Caco-2 (cell line): ENCODE results near the gene ECHS1. TPM values are rescaled to one million over a fixed set of nuclear protein-coding genes. Genes with fewer than 3 reads are reported as not detected.

Experiments
- BruUV-seq: library from RNA; stranded (reverse); fragments of 400-500 nt; replicated peaks from 2 replicates; lab custom pipeline; 2021; lab: Mats Ljungman, UMichigan
- CTCF ChIA-PET: fragments of 300-600 bp; sonication (Branson Sonifier 250); formaldehyde crosslinking; loops from one replicate; lab custom pipeline; 2022; ENCODE audit warnings: antibody characterized with exemption; lab: Charles Lee
- POLR2A ChIA-PET: fragments of 300-600 bp; sonication (Branson Sonifier 250); formaldehyde crosslinking; loops from one replicate; lab custom pipeline; 2022; ENCODE audit warnings: antibody characterized with exemption; lab: Charles Lee
- DNase-seq, 2 experiments: peaks; one replicate each; pipeline versions ENCODE4 v3.0.0 to v3.0.0-alpha.2; 2020 to 2022
- H3K27me3 ChIP-seq: replicated peaks from 2 replicates; pipeline ENCODE4 v1.6.0; 2011; ENCODE audit warnings: low read length; ENCODE audit not compliant: control insufficient read depth, insufficient read depth
- H3K36me3 ChIP-seq: 2 replicates; pipeline ENCODE4 v1.5.1; 2011; ENCODE audit warnings: low read length; ENCODE audit not compliant: control insufficient read depth, insufficient read depth
- H3K4me1 ChIP-seq: fragments of 250-450 bp; sonication (Bioruptor Pico); 2 replicates; pipeline ENCODE4 v1.5.1; 2020; ENCODE audit warnings: mild to moderate bottlenecking
- H3K4me3 ChIP-seq: 2 replicates; pipeline ENCODE4 v1.5.1; 2011; ENCODE audit warnings: low read depth, mild to moderate bottlenecking, control low read depth, low read length
- H3K9me3 ChIP-seq: fragments of 250-450 bp; sonication (Bioruptor Pico); 2 replicates; pipeline ENCODE4 v1.5.1; 2020; ENCODE audit warnings: mild to moderate bottlenecking, moderate library complexity
- H3K27ac Mint-ChIP-seq: one replicate; pipeline ENCODE4 v1.8.0; 2022; ENCODE audit warnings: mixed read lengths; ENCODE audit not compliant: unreplicated experiment
- H3K27me3 Mint-ChIP-seq: one replicate; pipeline ENCODE4 v1.8.0; 2022; ENCODE audit warnings: mixed read lengths; ENCODE audit not compliant: insufficient read depth, unreplicated experiment
- H3K36me3 Mint-ChIP-seq: one replicate; pipeline ENCODE4 v1.8.0; 2022; ENCODE audit warnings: mild to moderate bottlenecking, mixed read lengths; ENCODE audit not compliant: insufficient read depth, unreplicated experiment
- H3K4me1 Mint-ChIP-seq: one replicate; pipeline ENCODE4 v1.8.0; 2022; ENCODE audit warnings: low read depth, mixed read lengths; ENCODE audit not compliant: unreplicated experiment
- H3K4me3 Mint-ChIP-seq: one replicate; pipeline ENCODE4 v1.8.0; 2022; ENCODE audit warnings: mild to moderate bottlenecking, moderate library complexity, mixed read lengths; ENCODE audit not compliant: unreplicated experiment
- H3K9me3 Mint-ChIP-seq: one replicate; pipeline ENCODE4 v1.8.0; 2022; ENCODE audit warnings: mixed read lengths; ENCODE audit not compliant: unreplicated experiment
- CTCF ChIP-seq, 2 experiments: fragments of 200-600 bp in 1 of 2; IDR thresholded peaks; 1 replicate in 1 of 2; 2 replicates in 1 of 2; pipeline versions ENCODE4 v1.5.1 to v1.8.0; 2011 to 2022; ENCODE audit warnings: antibody characterized with exemption in 1 of 2, control low read depth in 1 of 2, inconsistent platforms in 1 of 2, low read depth in 1 of 2, low read length in 1 of 2, mild to moderate bottlenecking in 1 of 2, moderate library complexity in 1 of 2; ENCODE audit not compliant: insufficient read depth in 1 of 2, severe bottlenecking in 1 of 2, unreplicated experiment in 1 of 2
- intact Hi-C: fragments of 100-400 bp; cut with micrococcal nuclease; formaldehyde crosslinking; loops from one replicate; pipeline ENCODE4 v1.10.0; 2022; ENCODE audit not compliant: unreplicated experiment
- total RNA-seq: library from RNA; stranded (reverse); gene quantifications from 2 replicates; pipeline ENCODE4 v1.2.3, GENCODE V29; 2022

ECHS1 gene
- total RNA-seq, 1 experiment from 2014 or later: 247 TPM

GRCh38 chr10:133349577-133350011 is 23.6 kb downstream of the ECHS1 start:
- Mint-ChIP-seq H3K36me3 (peaks cover 60% of the 10 kb centered on the region), H3K4me3 (peak overlapping the region; percentile 38), H3K4me1 (peaks cover 16% of the 10 kb centered on the region), H3K27ac (peak overlapping the region; percentile 48), H3K9me3 (peaks cover 9% of the 10 kb centered on the region), H3K27me3 (no peaks in the 10 kb centered on the region)
- H3K27me3 ChIP-seq: no peaks in the 10 kb centered on the region
- intact Hi-C loops: loop anchor here (2.0 kb wide), 1 partner anchor 21 kb away; no protein-coding TSS in a partner anchor
- TF ChIP-seq CTCF (IDR thresholded peaks at IDR 0.05; ENCODE audit: insufficient read depth in 1 of 2, low read depth in 1 of 2, low read length in 1 of 2, severe bottlenecking in 1 of 2, unreplicated experiment in 1 of 2): no peak
- no peaks in the 10 kb centered on the region for H3K36me3 ChIP-seq
- DNase-seq: no peak
- ChIA-PET CTCF (no interaction called here), POLR2A (no interaction called here)
- H3K4me1 ChIP-seq: peaks cover 47% of the 10 kb centered on the region
- no TSS peak for BruUV-seq
- 0 out of 2 replicates have a peak, but pooled peaks cover 3% of the 10 kb centered on the region for H3K9me3 ChIP-seq
- no peak overlapping the region for H3K4me3 ChIP-seq

- no peak for DNase-seq
- peaks cover 47% of the 10 kb centered on the region for H3K4me1 ChIP-seq
- ChIA-PET POLR2A (no interaction called here), CTCF (no interaction called here)
- intact Hi-C loops: no loop called here
- Mint-ChIP-seq H3K4me3 (peak overlapping the region; percentile 38), H3K27ac (peak overlapping the region; percentile 48), H3K4me1 (peaks cover 16% of the 10 kb centered on the region), H3K9me3 (peaks cover 9% of the 10 kb centered on the region), H3K36me3 (peaks cover 60% of the 10 kb centered on the region), H3K27me3 (no peaks in the 10 kb centered on the region)
- H3K36me3 ChIP-seq: no peaks in the 10 kb centered on the region
- no peak for TF ChIP-seq CTCF (IDR thresholded peaks at IDR 0.05; ENCODE audit: insufficient read depth in 1 of 2, low read depth in 1 of 2, low read length in 1 of 2, severe bottlenecking in 1 of 2, unreplicated experiment in 1 of 2)
- no peak overlapping the region for H3K4me3 ChIP-seq
- H3K9me3 ChIP-seq: 0 out of 2 replicates have a peak, but pooled peaks cover 3% of the 10 kb centered on the region
- H3K27me3 ChIP-seq: no peaks in the 10 kb centered on the region
- BruUV-seq: no TSS peak
These were observed 24.0 kb downstream of the ECHS1 start for GRCh38 chr10:133349160-133349568.

- Mint-ChIP-seq H3K36me3 (peaks cover 60% of the 10 kb centered on the region), H3K4me1 (peaks cover 21% of the 10 kb centered on the region), H3K9me3 (peaks cover 9% of the 10 kb centered on the region), H3K27ac (peak overlapping the region; percentile 36), H3K4me3 (no peak overlapping the region), H3K27me3 (no peaks in the 10 kb centered on the region)
- BruUV-seq: no TSS peak
- Histone ChIP-seq H3K4me1 (peaks cover 54% of the 10 kb centered on the region), H3K36me3 (no peaks in the 10 kb centered on the region), H3K27me3 (no peaks in the 10 kb centered on the region), H3K4me3 (no peak overlapping the region), H3K9me3 (0 out of 2 replicates have a peak, but pooled peaks cover 3% of the 10 kb centered on the region)
- peak; percentile 86 to 91 for DNase-seq
- TF ChIP-seq CTCF (IDR thresholded peaks at IDR 0.05; ENCODE audit: insufficient read depth in 1 of 2, low read depth in 1 of 2, low read length in 1 of 2, severe bottlenecking in 1 of 2, unreplicated experiment in 1 of 2): peak in 1 of 2 experiments; percentile 17
- ChIA-PET CTCF (interaction anchor here (0.6 to 1.4 kb wide), 4 partner anchors 10 to 63 kb away, joined by 4 to 10 read pairs (median 6); partner anchors contain the start of gene FUOM), POLR2A (interaction anchor here (0.6 to 1.2 kb wide), 5 partner anchors 9 to 331 kb away, joined by 3 to 14 read pairs (median 3); partner anchors contain the start of gene FUOM)
- intact Hi-C loops: no loop called here
These were observed 25.2 kb downstream of the ECHS1 start for GRCh38 chr10:133347710-133348517.
